ENCODE measurements around the gene RAB4A. TPM values are rescaled to one million over a fixed set of nuclear protein-coding genes. Genes with fewer than 3 reads are reported as not detected.

The RAB4A gene
- polyA plus RNA-seq, 3 donors = 22.3 to 34.8 (median 34.5) TPM

DNA sequence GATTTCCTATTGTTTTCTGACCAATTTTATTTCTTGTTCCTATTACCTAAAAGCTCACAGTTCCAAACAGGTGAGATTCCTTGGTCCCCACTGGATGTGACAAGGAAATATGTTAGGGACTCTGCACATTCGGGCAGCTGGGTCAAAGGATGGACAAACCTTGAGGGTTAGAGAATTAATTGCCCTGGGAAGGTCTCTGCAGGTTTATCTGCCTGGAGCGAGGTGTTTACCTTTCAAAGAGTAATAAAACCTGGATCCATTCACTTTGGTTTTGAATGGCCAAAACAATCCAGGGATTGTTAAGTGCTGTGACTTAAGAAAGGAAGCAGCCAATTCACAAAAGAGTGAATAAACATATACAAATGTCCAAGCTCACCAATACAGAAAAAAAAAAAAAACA, 33.6 kb upstream of the RAB4A start:
- Mint-ChIP-seq H3K27me3 (ENCODE audit: low read depth in 3 of 3) (peaks cover 1 to 4% (median 2%) of the 10 kb centered on the region in 3 donors), H3K36me3 (no peaks in the 10 kb centered on the region), H3K4me3 (no peak overlapping the region), H3K4me1 (peaks cover 3% of the 10 kb centered on the region), H3K27ac (no peak overlapping the region), H3K9me3 (peaks cover 0 to 2% (median 1%) of the 10 kb centered on the region in 7 donors)
- Histone ChIP-seq H3K9me3 (replicated peaks in 1 of 2; ENCODE audit: control insufficient read depth in 1 of 2, insufficient read depth in 1 of 2, low read length in 2 of 2) (no peaks in the 10 kb centered on the region), H3K4me2 (replicated peaks; ENCODE audit: extremely low read depth, low read length, poor library complexity, severe bottlenecking) (no peak overlapping the region), H3K4me3 (replicated peaks in 1 of 3; ENCODE audit: low read depth in 2 of 3, low read length in 3 of 3) (no peak overlapping the region), H3K79me2 (ENCODE audit: insufficient read depth, low read length) (no peaks in the 10 kb centered on the region), H3K36me3 (replicated peaks in 1 of 2; ENCODE audit: control insufficient read depth in 1 of 2, insufficient read depth in 2 of 2, low read length in 2 of 2) (no peaks in the 10 kb centered on the region), H3K27ac (ENCODE audit: low read depth in 1 of 2, low read length in 2 of 2) (no peak overlapping the region), H3K4me1 (ENCODE audit: control insufficient read depth in 1 of 2, insufficient read depth in 2 of 2, low read length in 2 of 2) (no peaks in the 10 kb centered on the region), H3K9ac (ENCODE audit: insufficient read depth, low read length, poor library complexity, severe bottlenecking) (no peak overlapping the region), H4K20me1 (ENCODE audit: insufficient read depth, low read length) (no peaks in the 10 kb centered on the region), H2AFZ (ENCODE audit: insufficient read depth, low read depth, low read length, poor library complexity, severe bottlenecking) (no peak overlapping the region), H3K27me3 (ENCODE audit: control insufficient read depth in 2 of 2, insufficient read depth in 2 of 2, low read length in 2 of 2) (no peaks in the 10 kb centered on the region)
- WGBS (ENCODE audit: insufficient coverage) = no CpG with 5 or more reads among the region's 2 CpGs
- intact Hi-C loops (cut with micrococcal nuclease) = no loop called here
- TF ChIP-seq, protein P1, sequence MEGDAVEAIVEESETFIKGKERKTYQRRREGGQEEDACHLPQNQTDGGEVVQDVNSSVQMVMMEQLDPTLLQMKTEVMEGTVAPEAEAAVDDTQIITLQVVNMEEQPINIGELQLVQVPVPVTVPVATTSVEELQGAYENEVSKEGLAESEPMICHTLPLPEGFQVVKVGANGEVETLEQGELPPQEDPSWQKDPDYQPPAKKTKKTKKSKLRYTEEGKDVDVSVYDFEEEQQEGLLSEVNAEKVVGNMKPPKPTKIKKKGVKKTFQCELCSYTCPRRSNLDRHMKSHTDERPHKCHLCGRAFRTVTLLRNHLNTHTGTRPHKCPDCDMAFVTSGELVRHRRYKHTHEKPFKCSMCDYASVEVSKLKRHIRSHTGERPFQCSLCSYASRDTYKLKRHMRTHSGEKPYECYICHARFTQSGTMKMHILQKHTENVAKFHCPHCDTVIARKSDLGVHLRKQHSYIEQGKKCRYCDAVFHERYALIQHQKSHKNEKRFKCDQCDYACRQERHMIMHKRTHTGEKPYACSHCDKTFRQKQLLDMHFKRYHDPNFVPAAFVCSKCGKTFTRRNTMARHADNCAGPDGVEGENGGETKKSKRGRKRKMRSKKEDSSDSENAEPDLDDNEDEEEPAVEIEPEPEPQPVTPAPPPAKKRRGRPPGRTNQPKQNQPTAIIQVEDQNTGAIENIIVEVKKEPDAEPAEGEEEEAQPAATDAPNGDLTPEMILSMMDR (IDR thresholded peaks at IDR 0.05) = no peak
- no peak for DNase-seq

GRCh38 chr1:229238231-229238630, 32.7 kb upstream of the RAB4A start:
- Mint-ChIP-seq H3K4me1 (no peaks in the 10 kb centered on the region), H3K36me3 (no peaks in the 10 kb centered on the region), H3K4me3 (no peak overlapping the region), H3K27me3 (ENCODE audit: low read depth in 3 of 3) (peaks cover 1 to 4% (median 3%) of the 10 kb centered on the region in 3 donors), H3K27ac (no peak overlapping the region), H3K9me3 (peaks cover 0 to 6% (median 2%) of the 10 kb centered on the region in 7 donors)
- TF ChIP-seq, protein P1 (IDR thresholded peaks at IDR 0.05) = no peak
- DNase-seq = no peak
- Histone ChIP-seq H3K27me3 (ENCODE audit: control insufficient read depth in 2 of 2, insufficient read depth in 2 of 2, low read length in 2 of 2) (no peaks in the 10 kb centered on the region), H3K9ac (ENCODE audit: insufficient read depth, low read length, poor library complexity, severe bottlenecking) (no peak overlapping the region), H2AFZ (ENCODE audit: insufficient read depth, low read depth, low read length, poor library complexity, severe bottlenecking) (no peak overlapping the region), H3K9me3 (replicated peaks in 1 of 2; ENCODE audit: control insufficient read depth in 1 of 2, insufficient read depth in 1 of 2, low read length in 2 of 2) (no peaks in the 10 kb centered on the region), H4K20me1 (ENCODE audit: insufficient read depth, low read length) (no peaks in the 10 kb centered on the region), H3K36me3 (replicated peaks in 1 of 2; ENCODE audit: control insufficient read depth in 1 of 2, insufficient read depth in 2 of 2, low read length in 2 of 2) (no peaks in the 10 kb centered on the region), H3K4me3 (replicated peaks in 1 of 3; ENCODE audit: low read depth in 2 of 3, low read length in 3 of 3) (no peak overlapping the region), H3K4me2 (replicated peaks; ENCODE audit: extremely low read depth, low read length, poor library complexity, severe bottlenecking) (no peak overlapping the region), H3K79me2 (ENCODE audit: insufficient read depth, low read length) (no peaks in the 10 kb centered on the region), H3K4me1 (ENCODE audit: control insufficient read depth in 1 of 2, insufficient read depth in 2 of 2, low read length in 2 of 2) (no peaks in the 10 kb centered on the region), H3K27ac (ENCODE audit: low read depth in 1 of 2, low read length in 2 of 2) (no peak overlapping the region)
- intact Hi-C loops (cut with micrococcal nuclease) = no loop called here
- no CpG with 5 or more reads among the region's 1 CpG for WGBS (ENCODE audit: insufficient coverage)

Data from CD14-positive monocyte (primary cell).